ENCODE data around the gene KDSR.

- TF ChIP-seq, protein P1, sequence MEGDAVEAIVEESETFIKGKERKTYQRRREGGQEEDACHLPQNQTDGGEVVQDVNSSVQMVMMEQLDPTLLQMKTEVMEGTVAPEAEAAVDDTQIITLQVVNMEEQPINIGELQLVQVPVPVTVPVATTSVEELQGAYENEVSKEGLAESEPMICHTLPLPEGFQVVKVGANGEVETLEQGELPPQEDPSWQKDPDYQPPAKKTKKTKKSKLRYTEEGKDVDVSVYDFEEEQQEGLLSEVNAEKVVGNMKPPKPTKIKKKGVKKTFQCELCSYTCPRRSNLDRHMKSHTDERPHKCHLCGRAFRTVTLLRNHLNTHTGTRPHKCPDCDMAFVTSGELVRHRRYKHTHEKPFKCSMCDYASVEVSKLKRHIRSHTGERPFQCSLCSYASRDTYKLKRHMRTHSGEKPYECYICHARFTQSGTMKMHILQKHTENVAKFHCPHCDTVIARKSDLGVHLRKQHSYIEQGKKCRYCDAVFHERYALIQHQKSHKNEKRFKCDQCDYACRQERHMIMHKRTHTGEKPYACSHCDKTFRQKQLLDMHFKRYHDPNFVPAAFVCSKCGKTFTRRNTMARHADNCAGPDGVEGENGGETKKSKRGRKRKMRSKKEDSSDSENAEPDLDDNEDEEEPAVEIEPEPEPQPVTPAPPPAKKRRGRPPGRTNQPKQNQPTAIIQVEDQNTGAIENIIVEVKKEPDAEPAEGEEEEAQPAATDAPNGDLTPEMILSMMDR (IDR thresholded peaks at IDR 0.05): no peak
- TF ChIP-seq POLR2A (IDR thresholded peaks at IDR 0.05): no peak
Observed at GRCh38 chr18:63395503-63395902, 28.5 kb upstream of the KDSR start.
